ENCODE data around the gene NAV3.

The NAV3 gene

GRCh38 chr12:78055545-78055944 is 224.9 kb downstream of the NAV3 start:
- no peak for TF ChIP-seq EZH2phosphoT487 (IDR thresholded peaks at IDR 0.05; ENCODE audit: low read length)
- no peak for TF ChIP-seq EZH2 (optimal IDR thresholded peaks at IDR 0.05; ENCODE audit: low read depth, low read length)
- no peak for TF ChIP-seq CTCF (IDR thresholded peaks at IDR 0.05; ENCODE audit: low read length)
- no peak overlapping the region for H3K4me2 ChIP-seq (ENCODE audit: low read depth, low read length)
- no peaks in the 10 kb centered on the region for H3K36me3 ChIP-seq (replicated peaks; ENCODE audit: insufficient read depth, low read length)
- no peaks in the 10 kb centered on the region for H3K9me3 ChIP-seq (replicated peaks; ENCODE audit: insufficient read depth, low read length)
- no peaks in the 10 kb centered on the region for H3K27me3 ChIP-seq (replicated peaks; ENCODE audit: insufficient read depth, low read length)
- no peak overlapping the region for H3K4me3 ChIP-seq (ENCODE audit: low read length)
- H3K79me2 ChIP-seq (ENCODE audit: low read length) = no peaks in the 10 kb centered on the region
- H2AFZ ChIP-seq (ENCODE audit: low read length) = no peak overlapping the region
- no peak overlapping the region for H3K27ac ChIP-seq (ENCODE audit: low read length)
- H3K4me1 ChIP-seq (ENCODE audit: low read length) = no peaks in the 10 kb centered on the region
- no peaks in the 10 kb centered on the region for H3K9me2 ChIP-seq (replicated peaks; ENCODE audit: insufficient read depth, low read length)
- H4K20me1 ChIP-seq (ENCODE audit: insufficient read depth, low read length) = no peaks in the 10 kb centered on the region
- H3K9ac ChIP-seq (ENCODE audit: low read length) = no peak overlapping the region
- H3F3A ChIP-seq (ENCODE audit: insufficient read depth, low read length) = no peaks in the 10 kb centered on the region
- no peak for DNase-seq

- H3K9me3 ChIP-seq (replicated peaks; ENCODE audit: insufficient read depth, low read length) = no peaks in the 10 kb centered on the region
- no peak overlapping the region for H3K9ac ChIP-seq (ENCODE audit: low read length)
- no peak overlapping the region for H2AFZ ChIP-seq (ENCODE audit: low read length)
- H3K4me2 ChIP-seq (ENCODE audit: low read depth, low read length) = no peak overlapping the region
- TF ChIP-seq CTCF (IDR thresholded peaks at IDR 0.05; ENCODE audit: low read length) = no peak
- TF ChIP-seq EZH2phosphoT487 (IDR thresholded peaks at IDR 0.05; ENCODE audit: low read length) = no peak
- TF ChIP-seq EZH2 (optimal IDR thresholded peaks at IDR 0.05; ENCODE audit: low read depth, low read length) = no peak
- no peak overlapping the region for H3K27ac ChIP-seq (ENCODE audit: low read length)
- no peaks in the 10 kb centered on the region for H3K36me3 ChIP-seq (replicated peaks; ENCODE audit: insufficient read depth, low read length)
- no peaks in the 10 kb centered on the region for H3K79me2 ChIP-seq (ENCODE audit: low read length)
- no peaks in the 10 kb centered on the region for H4K20me1 ChIP-seq (ENCODE audit: insufficient read depth, low read length)
- H3K9me2 ChIP-seq (replicated peaks; ENCODE audit: insufficient read depth, low read length) = no peaks in the 10 kb centered on the region
- no peaks in the 10 kb centered on the region for H3F3A ChIP-seq (ENCODE audit: insufficient read depth, low read length)
- no peaks in the 10 kb centered on the region for H3K4me1 ChIP-seq (ENCODE audit: low read length)
- no peaks in the 10 kb centered on the region for H3K27me3 ChIP-seq (replicated peaks; ENCODE audit: insufficient read depth, low read length)
- no peak for DNase-seq
- no peak overlapping the region for H3K4me3 ChIP-seq (ENCODE audit: low read length)
These were observed 226.4 kb downstream of the NAV3 start for GRCh38 chr12:78057075-78057474.

- Histone ChIP-seq H3K4me3 (ENCODE audit: low read length) (no peak overlapping the region), H2AFZ (ENCODE audit: low read length) (no peak overlapping the region), H3K9me2 (replicated peaks; ENCODE audit: insufficient read depth, low read length) (no peaks in the 10 kb centered on the region), H3K4me2 (ENCODE audit: low read depth, low read length) (no peak overlapping the region), H3K4me1 (ENCODE audit: low read length) (no peaks in the 10 kb centered on the region), H3F3A (ENCODE audit: insufficient read depth, low read length) (no peaks in the 10 kb centered on the region), H3K9ac (ENCODE audit: low read length) (no peak overlapping the region), H3K9me3 (replicated peaks; ENCODE audit: insufficient read depth, low read length) (no peaks in the 10 kb centered on the region), H3K36me3 (replicated peaks; ENCODE audit: insufficient read depth, low read length) (no peaks in the 10 kb centered on the region), H3K27ac (ENCODE audit: low read length) (no peak overlapping the region), H3K79me2 (ENCODE audit: low read length) (no peaks in the 10 kb centered on the region), H4K20me1 (ENCODE audit: insufficient read depth, low read length) (no peaks in the 10 kb centered on the region), H3K27me3 (replicated peaks; ENCODE audit: insufficient read depth, low read length) (no peaks in the 10 kb centered on the region)
- DNase-seq = no peak
- TF ChIP-seq EZH2phosphoT487 (IDR thresholded peaks at IDR 0.05; ENCODE audit: low read length) (no peak), EZH2 (optimal IDR thresholded peaks at IDR 0.05; ENCODE audit: low read depth, low read length) (no peak), CTCF (IDR thresholded peaks at IDR 0.05; ENCODE audit: low read length) (no peak)
These were observed 229.5 kb downstream of the NAV3 start for GRCh38 chr12:78060186-78060585.
